Hematopoietic multipotent progenitor cell (in vitro differentiated cells): ENCODE measurements around the gene ABCF3. TPM values are rescaled to one million over a fixed set of nuclear protein-coding genes. Genes with fewer than 3 reads are reported as not detected.

Source experiments
- small RNA-seq: library from RNA; depleted of rRNA; stranded (forward); fragments of <200 nt; gene quantifications from one replicate; pipeline ENCODE3, GENCODE V24; 2012
- total RNA-seq: library from RNA; depleted of rRNA; stranded (reverse); fragments of >200 nt; gene quantifications from one replicate; pipeline ENCODE4 v1.2.3, GENCODE V29; 2012

ABCF3 gene
- total RNA-seq, 1 donor = 53.9 TPM

Small RNAs within 50 kb of the gene (small RNA-seq; reads per million reads assigned to genes)
- not detected for gene MIR1224

Other genes starting within 250 kb of the ABCF3 start
- gene ABCC5, start 168.3 kb upstream of the ABCF3 start, total RNA-seq = 18.3 TPM
- gene HTR3D, start 154.5 kb upstream of the ABCF3 start, total RNA-seq = not detected
- gene HTR3C, start 133.2 kb upstream of the ABCF3 start, total RNA-seq = not detected
- not detected for gene HTR3E, start 89.1 kb upstream of the ABCF3 start, total RNA-seq
- 60.3 TPM for gene EIF2B5, start 50.8 kb upstream of the ABCF3 start, total RNA-seq
- 38.0 TPM for gene DVL3, start 30.8 kb upstream of the ABCF3 start, total RNA-seq
- 290 TPM for gene AP2M1, start 11.3 kb upstream of the ABCF3 start, total RNA-seq
- under 0.01 TPM for gene VWA5B2, start 43.4 kb downstream of the ABCF3 start, total RNA-seq
- 54.7 TPM for gene ALG3, start 62.8 kb downstream of the ABCF3 start, total RNA-seq
- 9.7 TPM for gene EEF1AKMT4, start 63.5 kb downstream of the ABCF3 start, total RNA-seq
- gene CAMK2N2, start 75.4 kb downstream of the ABCF3 start, total RNA-seq = not detected
- gene ECE2, start 89.8 kb downstream of the ABCF3 start, total RNA-seq = not detected
- 259 TPM for gene PSMD2, start 113.0 kb downstream of the ABCF3 start, total RNA-seq
- gene EIF4G1, start 128.4 kb downstream of the ABCF3 start, total RNA-seq = 184 TPM
- gene FAM131A, start 151.4 kb downstream of the ABCF3 start, total RNA-seq = 17.0 TPM
- gene CLCN2, start 175.4 kb downstream of the ABCF3 start, total RNA-seq = 3.5 TPM
- 46.9 TPM for gene POLR2H, start 175.5 kb downstream of the ABCF3 start, total RNA-seq
- gene THPO, start 192.0 kb downstream of the ABCF3 start, total RNA-seq = not detected
- under 0.01 TPM for gene CHRD, start 193.9 kb downstream of the ABCF3 start, total RNA-seq